NB4 (cell line): Measurements from ENCODE around the gene SIMC1.
"Not testable (repeated sequence)": the region's sequence is repeated elsewhere in the genome, so short reads cannot be mapped to it uniquely, and the experiment has no call there.

Experiments used
- POLR2A ChIP-seq: IDR thresholded peaks from 2 replicates; pipeline ENCODE4 v1.6.1; 2011; ENCODE audit warnings: mild to moderate bottlenecking; ENCODE audit not compliant: insufficient read length; ENCODE audit errors: extremely low read depth
- TF ChIP-seq, protein P1 (sequence below): IDR thresholded peaks from one replicate; pipeline ENCODE4 v1.5.1; 2012; ENCODE audit warnings: low read depth, low read length

DNA sequence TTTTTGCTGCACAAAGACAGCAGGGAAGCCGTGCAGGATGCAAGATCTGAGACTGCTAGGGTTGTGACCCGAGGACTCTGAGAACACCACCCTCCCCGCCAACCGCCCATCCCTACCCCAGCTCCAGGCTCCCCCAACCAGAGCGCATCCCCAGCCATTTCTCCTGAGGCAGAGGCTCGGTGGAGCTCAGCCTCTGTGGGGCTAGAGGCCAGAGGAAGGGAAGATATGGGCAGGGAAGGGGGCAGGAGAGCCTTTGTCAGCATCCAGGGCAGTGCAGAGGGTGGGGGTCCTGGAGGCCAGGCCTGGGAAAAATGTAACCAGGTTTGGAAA, 43.2 kb upstream of the SIMC1 start:
- TF ChIP-seq, protein P1, sequence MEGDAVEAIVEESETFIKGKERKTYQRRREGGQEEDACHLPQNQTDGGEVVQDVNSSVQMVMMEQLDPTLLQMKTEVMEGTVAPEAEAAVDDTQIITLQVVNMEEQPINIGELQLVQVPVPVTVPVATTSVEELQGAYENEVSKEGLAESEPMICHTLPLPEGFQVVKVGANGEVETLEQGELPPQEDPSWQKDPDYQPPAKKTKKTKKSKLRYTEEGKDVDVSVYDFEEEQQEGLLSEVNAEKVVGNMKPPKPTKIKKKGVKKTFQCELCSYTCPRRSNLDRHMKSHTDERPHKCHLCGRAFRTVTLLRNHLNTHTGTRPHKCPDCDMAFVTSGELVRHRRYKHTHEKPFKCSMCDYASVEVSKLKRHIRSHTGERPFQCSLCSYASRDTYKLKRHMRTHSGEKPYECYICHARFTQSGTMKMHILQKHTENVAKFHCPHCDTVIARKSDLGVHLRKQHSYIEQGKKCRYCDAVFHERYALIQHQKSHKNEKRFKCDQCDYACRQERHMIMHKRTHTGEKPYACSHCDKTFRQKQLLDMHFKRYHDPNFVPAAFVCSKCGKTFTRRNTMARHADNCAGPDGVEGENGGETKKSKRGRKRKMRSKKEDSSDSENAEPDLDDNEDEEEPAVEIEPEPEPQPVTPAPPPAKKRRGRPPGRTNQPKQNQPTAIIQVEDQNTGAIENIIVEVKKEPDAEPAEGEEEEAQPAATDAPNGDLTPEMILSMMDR: not testable (repeated sequence)
- not testable (repeated sequence) for TF ChIP-seq POLR2A
